ENCODE measurements around the gene HRC.
"Not testable (repeated sequence)": the region's sequence is repeated elsewhere in the genome, so short reads cannot be mapped to it uniquely, and the experiment has no call there.

HRC gene

DNA sequence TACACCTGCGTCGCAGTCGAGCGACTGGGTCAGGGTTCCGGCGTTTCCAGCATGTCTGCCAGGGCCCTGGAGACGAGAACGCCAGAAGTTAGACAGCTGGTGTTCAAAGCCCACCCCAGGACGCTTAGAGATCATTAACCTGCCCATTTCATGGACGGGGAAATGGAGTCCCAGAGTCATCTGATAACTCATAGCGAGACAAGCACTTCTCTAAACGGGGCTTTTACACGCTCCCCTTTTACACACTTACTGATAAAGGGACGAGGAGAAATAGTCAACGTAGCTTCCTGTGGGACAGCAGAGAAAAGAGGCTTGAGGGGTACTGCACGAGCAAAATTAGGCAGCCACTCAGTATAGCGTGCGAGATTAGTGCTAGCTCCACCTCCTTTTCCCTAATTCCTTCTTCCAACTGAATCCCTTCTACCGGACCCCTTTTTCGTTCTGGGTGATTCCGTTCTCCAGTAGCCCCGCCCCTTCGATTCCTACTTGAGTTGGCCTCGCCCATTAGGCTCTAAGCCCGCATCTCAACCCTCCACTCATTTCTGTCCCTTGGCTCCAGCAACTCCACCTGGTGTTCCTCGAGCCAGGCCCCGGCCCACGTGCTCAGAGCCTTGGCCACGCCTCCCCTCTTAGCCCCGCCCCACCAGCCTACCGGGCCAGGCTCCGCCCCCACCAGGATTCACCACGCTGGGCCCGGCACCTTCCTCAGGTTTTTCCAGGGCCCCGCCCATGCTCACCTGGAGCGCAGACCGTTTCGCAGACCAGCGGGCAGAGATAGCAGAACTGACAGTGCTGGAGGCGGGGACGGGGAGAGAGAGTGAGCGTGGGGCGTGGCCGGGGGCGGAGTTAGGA is 3.7 kb downstream of the HRC start:
- Mint-ChIP-seq H3K9me3 (peaks cover 4% of the 10 kb centered on the region), H3K27ac (no peak overlapping the region), H3K36me3 (ENCODE audit: low read depth) (no peaks in the 10 kb centered on the region), H3K27me3 (peaks cover 87% of the 10 kb centered on the region), H3K4me3 (no peak overlapping the region), H3K4me1 (ENCODE audit: low read depth) (peaks cover 24% of the 10 kb centered on the region)
- peak; percentile 60 for DNase-seq

DNA sequence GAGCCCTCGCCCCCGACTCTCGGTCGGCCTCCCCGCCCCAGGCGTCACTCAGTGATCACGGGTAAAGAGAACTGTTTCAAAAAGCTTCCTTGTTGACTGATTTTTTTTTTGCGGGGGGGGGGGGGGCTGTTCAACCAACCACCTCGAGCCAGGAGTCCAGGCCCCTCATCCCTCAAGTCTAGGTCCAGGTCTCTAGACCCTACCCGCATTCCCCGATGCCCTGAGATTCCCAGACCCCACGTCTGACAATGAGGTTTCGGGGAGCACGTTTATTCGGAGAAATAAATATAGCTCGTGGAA is 4.3 kb downstream of the HRC start:
- DNase-seq = no peak
- Mint-ChIP-seq H3K4me3 (no peak overlapping the region), H3K4me1 (ENCODE audit: low read depth) (peaks cover 24% of the 10 kb centered on the region), H3K36me3 (ENCODE audit: low read depth) (no peaks in the 10 kb centered on the region), H3K27ac (no peak overlapping the region), H3K9me3 (peaks cover 4% of the 10 kb centered on the region), H3K27me3 (peaks cover 89% of the 10 kb centered on the region)

DNA sequence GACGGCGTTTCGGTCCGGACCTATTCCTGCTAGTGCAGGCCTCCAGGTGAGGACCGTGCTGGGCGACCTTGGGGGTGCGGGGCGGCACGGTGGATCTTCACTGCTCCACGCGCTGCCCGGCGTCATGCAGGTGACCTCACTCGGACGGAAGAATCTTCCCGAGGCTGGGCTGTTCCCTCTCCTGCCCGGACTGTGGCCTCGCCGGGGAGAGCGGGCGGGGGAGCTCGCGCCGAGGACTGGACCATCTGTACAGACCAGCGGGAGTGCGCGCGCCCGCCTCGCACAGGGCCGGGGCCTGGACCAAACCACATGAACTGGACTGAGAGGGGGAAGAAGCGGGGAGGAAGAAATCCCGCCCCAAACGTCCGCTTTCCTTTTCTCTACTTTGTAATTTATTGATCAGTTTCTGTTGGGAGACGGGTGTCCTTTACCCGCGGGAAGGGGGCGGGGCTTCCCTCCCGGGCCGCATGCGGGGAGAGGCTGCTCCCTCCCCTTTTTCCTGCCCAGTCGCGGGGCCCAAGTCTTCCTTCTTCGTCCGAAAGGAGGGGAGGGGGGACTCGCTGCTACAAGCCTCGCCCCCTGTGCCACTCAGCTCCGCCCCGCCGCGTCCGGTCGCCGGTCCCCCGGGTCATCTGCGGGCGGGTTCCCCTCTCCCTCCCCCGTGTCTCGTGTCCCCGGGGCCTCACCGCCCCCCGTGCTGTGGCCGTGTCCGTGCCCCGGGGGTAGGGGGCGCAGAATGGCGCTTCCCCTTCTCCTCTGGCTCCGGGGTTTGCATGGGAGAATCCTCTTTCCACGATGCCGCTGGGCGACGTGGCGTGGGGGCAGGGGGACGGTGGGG is 4.9 kb downstream of the HRC start:
- Mint-ChIP-seq H3K27ac (no peak overlapping the region), H3K36me3 (ENCODE audit: low read depth) (no peaks in the 10 kb centered on the region), H3K9me3 (peaks cover 4% of the 10 kb centered on the region), H3K27me3 (peaks cover 89% of the 10 kb centered on the region), H3K4me1 (ENCODE audit: low read depth) (peaks cover 28% of the 10 kb centered on the region), H3K4me3 (peak overlapping the region; percentile 70)
- DNase-seq = peak; percentile 61

DNA sequence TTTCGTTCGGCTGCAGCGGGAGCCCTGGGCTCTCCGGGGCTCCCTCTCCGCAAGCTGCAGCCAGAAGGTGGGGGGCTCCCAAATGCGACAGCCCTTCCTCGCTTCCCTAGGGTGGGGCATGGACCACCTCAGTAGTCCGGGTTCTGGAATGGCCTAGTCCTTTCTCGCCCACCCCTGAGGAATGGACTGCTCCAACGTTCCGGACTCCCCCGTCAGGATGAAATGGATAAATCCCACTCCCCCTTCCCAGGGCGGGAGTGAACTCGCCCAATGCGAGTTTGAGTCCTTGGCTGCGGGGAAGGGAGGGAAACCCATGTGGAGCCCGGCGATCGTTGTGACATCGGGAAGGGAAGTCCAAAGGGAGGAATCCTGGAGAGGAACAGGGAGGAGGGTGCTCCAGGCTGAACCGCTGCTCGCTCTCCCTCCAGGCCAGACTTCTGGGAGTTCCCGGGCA is 5.5 kb downstream of the HRC start:
- Mint-ChIP-seq H3K27me3 (peaks cover 88% of the 10 kb centered on the region), H3K36me3 (ENCODE audit: low read depth) (no peaks in the 10 kb centered on the region), H3K27ac (no peak overlapping the region), H3K9me3 (peaks cover 4% of the 10 kb centered on the region), H3K4me1 (ENCODE audit: low read depth) (peaks cover 30% of the 10 kb centered on the region), H3K4me3 (peak overlapping the region; percentile 70)
- DNase-seq = no peak

DNA sequence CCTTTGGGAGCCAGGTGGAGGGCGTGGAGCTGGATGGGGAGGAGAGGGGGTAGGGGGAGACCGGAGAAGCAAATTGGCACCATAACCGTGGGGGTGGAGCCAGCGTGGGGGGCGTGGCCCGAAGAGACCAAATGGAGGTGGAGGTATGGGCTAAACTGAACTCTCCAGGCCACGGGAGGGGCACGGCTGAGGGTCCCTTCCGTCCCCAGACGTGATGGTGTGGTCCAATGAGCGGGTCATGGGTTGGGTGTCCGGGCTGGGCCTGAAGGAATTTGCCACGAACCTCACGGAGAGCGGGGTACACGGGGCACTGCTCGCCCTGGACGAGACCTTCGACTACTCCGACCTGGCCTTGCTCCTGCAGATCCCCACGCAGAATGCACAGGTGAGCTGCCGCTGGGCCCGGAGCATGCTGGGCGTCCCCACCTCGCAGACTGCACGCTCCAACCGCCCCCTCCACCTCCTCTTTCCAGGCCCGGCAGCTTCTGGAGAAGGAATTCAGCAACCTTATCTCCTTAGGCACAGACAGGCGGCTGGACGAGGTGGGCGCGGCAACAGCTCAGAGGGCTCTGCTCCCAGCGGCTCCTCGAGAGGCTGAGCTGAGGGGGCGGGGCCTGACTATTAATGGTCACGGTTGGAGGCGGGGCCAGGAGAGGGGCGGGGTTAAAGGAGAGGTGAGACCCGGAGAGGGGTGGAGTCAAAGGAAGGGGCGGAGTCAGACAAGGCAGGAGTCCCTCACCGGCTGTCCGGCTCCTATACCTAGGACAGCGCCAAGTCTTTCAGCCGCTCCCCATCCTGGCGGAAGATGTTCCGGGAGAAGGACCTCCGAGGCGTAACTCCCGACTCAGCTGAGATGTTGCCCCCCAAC is 6.2 kb downstream of the HRC start:
- Mint-ChIP-seq H3K4me3 (peak overlapping the region; percentile 70), H3K36me3 (ENCODE audit: low read depth) (no peaks in the 10 kb centered on the region), H3K9me3 (peaks cover 4% of the 10 kb centered on the region), H3K4me1 (ENCODE audit: low read depth) (peaks cover 30% of the 10 kb centered on the region), H3K27ac (no peak overlapping the region), H3K27me3 (peaks cover 82% of the 10 kb centered on the region)
- peak; percentile 85 for DNase-seq

DNA sequence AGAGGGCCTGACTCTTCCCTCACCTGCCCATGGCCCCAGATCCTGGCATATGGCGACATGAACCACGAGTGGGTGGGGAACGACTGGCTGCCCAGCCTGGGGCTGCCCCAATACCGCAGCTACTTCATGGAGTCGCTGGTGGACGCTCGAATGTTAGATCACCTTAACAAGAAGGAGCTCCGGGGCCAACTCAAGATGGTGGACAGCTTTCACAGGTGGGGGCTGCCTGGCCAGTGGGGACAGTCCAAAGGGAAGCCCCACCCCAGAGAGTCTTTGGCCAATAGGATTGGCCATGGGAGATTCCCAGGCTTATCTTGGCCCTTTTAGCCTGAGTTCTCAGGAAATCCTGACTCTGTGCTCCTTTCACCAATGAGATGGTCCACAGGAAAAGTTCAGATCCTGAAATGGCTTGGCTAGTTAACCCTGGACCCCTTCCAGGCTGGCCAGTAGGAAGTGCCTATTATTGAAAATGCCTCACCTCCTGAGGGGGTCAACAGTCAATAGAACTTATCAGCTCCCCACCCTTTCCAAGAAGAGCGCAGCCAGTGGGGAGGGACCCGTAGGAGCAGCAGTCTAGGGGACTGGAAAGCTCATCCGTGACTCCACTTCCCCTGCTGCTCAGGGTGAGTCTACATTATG is 7.0 kb downstream of the HRC start:
- Mint-ChIP-seq H3K9me3 (peaks cover 4% of the 10 kb centered on the region), H3K4me3 (no peak overlapping the region), H3K4me1 (ENCODE audit: low read depth) (peaks cover 31% of the 10 kb centered on the region), H3K27me3 (peaks cover 73% of the 10 kb centered on the region), H3K36me3 (ENCODE audit: low read depth) (no peaks in the 10 kb centered on the region), H3K27ac (no peak overlapping the region)
- no peak for DNase-seq

DNA sequence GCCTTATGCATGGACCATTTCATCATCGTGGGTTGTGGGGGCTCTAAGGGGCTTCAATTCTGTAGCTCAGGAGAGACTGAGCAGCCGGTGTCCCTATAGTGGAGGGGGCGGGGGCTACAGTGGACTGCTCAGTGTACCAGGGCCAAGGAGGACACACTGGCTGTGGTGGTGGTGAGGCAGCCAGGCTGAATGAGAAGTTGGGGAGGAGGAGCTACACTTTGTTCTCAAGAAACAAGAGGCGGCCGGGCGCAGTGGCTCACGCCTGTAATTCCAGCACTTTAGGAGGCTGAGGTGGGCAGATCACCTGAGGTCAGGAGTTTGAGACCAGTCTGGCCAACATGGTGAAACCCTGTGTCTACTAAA is 8.8 kb downstream of the HRC start:
- not testable (repeated sequence) for H3K9me3 Mint-ChIP-seq; DNase-seq; H3K36me3 Mint-ChIP-seq (ENCODE audit: low read depth); H3K4me3 Mint-ChIP-seq; H3K27ac Mint-ChIP-seq
- Mint-ChIP-seq H3K4me1 (ENCODE audit: low read depth) (peaks cover 34% of the 10 kb centered on the region), H3K27me3 (peaks cover 69% of the 10 kb centered on the region)

DNA sequence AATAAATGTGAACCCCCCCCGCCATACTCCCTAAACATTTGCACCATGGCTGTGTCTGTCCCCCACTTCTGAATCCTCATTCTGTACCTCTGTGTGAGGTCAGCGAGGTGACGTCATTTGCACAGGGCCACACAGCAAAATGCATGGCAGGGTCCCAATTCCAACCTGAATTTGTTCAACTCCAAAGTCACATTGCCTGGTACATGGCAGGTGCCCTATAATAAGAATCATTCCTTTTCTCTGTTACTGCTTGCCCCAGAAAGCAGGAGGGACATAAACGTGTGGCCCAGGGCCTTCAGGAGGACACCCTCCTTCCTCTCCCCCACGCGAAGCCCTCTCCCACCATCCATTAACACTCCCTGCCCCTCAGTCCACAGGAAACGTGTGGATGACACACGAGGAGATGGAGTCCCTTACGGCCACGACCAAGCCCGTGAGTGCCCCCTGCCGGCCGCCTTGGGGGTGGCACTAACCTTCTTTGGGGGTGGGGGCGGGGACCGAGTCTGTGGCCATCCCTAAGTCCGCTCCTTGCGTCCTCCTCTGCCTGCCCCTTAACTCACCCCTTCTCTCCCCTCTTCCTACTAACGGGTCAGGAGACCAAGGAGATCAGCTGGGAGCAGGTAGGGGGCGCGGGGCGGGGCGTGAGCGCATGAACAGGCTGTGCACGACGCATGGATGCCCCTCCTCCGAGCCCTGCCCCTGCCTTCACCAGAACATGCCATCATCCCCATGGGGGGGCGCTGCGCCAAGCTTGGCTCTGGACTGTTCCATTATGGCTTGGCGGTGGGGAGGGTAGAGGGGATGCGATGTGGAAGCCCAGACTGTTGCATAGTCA is 9.4 kb downstream of the HRC start:
- Mint-ChIP-seq H3K27me3 (peaks cover 64% of the 10 kb centered on the region), H3K9me3 (no peaks in the 10 kb centered on the region), H3K4me3 (peak overlapping the region; percentile 54), H3K27ac (peak overlapping the region; percentile 82), H3K4me1 (ENCODE audit: low read depth) (peaks cover 35% of the 10 kb centered on the region), H3K36me3 (ENCODE audit: low read depth) (no peaks in the 10 kb centered on the region)
- DNase-seq = peak; percentile 90

DNA sequence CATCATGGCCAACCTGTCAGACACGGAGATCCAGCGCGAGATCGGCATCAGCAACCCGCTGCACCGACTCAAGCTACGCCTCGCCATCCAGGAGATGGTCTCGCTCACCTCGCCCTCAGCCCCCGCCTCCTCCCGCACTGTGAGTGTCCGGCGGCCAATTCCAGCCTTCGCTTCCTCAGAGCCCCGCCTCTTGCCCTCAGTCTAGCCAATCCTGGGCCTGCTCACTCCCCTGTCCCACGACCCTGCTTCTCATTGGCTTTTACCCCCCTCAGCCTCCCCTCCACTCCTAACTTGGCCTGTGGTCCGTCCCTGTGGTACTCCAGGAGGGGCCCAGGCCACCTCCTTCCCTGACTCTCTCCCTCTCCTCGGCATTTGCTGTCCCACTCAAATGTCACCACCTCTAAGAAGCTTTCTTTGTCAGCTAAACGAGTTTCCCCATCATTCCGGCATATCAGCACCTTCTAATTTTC is 12.3 kb downstream of the HRC start:
- no peaks in the 10 kb centered on the region for H3K36me3 Mint-ChIP-seq (ENCODE audit: low read depth)

DNA sequence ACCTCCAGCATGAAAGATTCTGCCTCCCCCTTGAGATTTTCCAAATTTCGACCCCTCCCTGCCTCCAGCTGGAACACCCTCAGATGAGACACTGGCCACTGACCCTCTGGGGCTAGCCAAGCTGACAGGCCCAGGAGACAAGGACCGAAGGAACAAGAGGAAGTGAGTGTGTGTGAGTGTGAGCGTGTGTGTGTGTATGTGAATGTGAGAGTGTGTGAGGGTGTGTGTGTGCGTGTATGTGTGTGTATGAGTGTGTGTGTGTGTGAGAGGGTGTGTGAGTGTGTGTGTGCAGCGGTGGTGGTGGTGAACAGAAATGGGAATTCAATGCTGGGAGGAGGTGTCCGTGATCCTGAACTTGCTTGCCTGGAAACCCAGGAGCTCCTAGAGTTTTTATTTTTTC is 13.8 kb downstream of the HRC start:
- H3K27me3 Mint-ChIP-seq = peaks cover 24% of the 10 kb centered on the region
- H3K9me3 Mint-ChIP-seq = no peaks in the 10 kb centered on the region
- no peak for DNase-seq
- no peak overlapping the region for H3K27ac Mint-ChIP-seq
- H3K36me3 Mint-ChIP-seq (ENCODE audit: low read depth) = no peaks in the 10 kb centered on the region
- H3K4me3 Mint-ChIP-seq = no peak overlapping the region
- H3K4me1 Mint-ChIP-seq (ENCODE audit: low read depth) = peaks cover 18% of the 10 kb centered on the region

More for the DNA sequence above, 12.3 kb downstream of the HRC start:
- DNase-seq = peak; percentile 76
- peaks cover 38% of the 10 kb centered on the region for H3K27me3 Mint-ChIP-seq
- no peaks in the 10 kb centered on the region for H3K9me3 Mint-ChIP-seq
- peaks cover 18% of the 10 kb centered on the region for H3K4me1 Mint-ChIP-seq (ENCODE audit: low read depth)
- H3K27ac Mint-ChIP-seq = no peak overlapping the region
- H3K4me3 Mint-ChIP-seq = peak overlapping the region; percentile 75

DNA sequence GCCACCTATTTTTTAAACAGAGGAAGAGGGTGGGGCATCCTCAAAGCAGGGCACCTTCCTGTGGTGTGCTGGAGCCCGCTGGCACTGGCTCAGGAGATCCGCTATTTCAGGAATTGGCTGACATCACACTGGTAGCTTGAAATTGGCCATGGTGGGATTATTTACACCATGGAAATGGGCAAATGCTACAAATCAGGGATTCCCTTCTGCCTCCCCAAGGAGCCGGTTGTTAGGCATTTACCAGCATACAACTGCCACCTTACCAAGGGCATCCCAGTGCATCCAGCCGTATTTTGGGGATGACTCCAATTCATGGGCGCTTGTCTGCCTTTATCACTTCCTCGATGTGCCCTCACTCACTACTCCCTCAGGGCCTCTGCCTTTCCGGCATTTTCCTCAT is 14.2 kb downstream of the HRC start:
- peaks cover 20% of the 10 kb centered on the region for H3K27me3 Mint-ChIP-seq
- no peaks in the 10 kb centered on the region for H3K36me3 Mint-ChIP-seq (ENCODE audit: low read depth)
- H3K27ac Mint-ChIP-seq = no peak overlapping the region
- peaks cover 18% of the 10 kb centered on the region for H3K4me1 Mint-ChIP-seq (ENCODE audit: low read depth)
- H3K4me3 Mint-ChIP-seq = no peak overlapping the region
- no peaks in the 10 kb centered on the region for H3K9me3 Mint-ChIP-seq
- no peak for DNase-seq

DNA sequence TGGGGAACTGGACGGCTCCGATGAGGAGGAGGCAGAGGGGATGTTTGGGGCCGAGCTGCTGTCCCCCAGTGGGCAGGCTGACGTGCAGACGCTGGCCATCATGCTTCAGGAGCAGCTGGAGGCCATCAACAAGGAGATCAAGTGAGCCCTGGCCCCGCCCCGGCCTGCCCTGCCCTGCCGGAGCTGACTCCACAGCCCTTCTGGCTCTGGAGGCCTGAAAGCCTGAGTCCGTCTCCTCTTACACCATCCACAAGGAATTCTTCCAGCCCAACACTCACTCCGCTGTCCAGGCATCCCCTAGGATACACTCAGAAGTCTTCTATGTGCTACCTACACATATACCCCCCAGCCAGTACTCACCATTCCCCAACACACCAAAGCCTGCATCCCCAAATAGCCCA is 18.4 kb downstream of the HRC start:
- peaks cover 8% of the 10 kb centered on the region for H3K27me3 Mint-ChIP-seq

DNA sequence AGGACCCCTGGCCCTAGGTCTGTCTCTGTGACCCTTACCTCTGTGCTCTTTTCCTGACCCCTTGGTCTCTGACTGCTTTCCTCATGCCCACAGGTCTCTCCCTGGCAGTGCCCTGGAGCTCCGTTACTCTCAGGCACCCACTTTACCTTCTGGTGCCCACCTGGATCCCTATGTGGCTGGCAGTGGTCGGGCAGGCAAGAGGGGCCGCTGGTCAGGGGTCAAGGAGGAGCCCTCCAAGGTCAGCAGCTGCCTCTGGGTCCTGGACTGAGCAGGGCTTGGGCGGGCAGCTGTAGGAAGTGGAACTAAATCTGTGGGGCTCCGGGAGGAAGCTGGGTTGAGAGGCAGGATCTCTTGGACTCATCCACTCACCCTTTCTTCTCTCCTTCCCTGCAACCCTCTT is 19.5 kb downstream of the HRC start:
- no peak overlapping the region for H3K4me3 Mint-ChIP-seq
- peaks cover 12% of the 10 kb centered on the region for H3K4me1 Mint-ChIP-seq (ENCODE audit: low read depth)
- no peaks in the 10 kb centered on the region for H3K9me3 Mint-ChIP-seq
- H3K27me3 Mint-ChIP-seq = peaks cover 8% of the 10 kb centered on the region
- H3K27ac Mint-ChIP-seq = no peak overlapping the region
- DNase-seq = no peak
- no peaks in the 10 kb centered on the region for H3K36me3 Mint-ChIP-seq (ENCODE audit: low read depth)

More for the DNA sequence above, 18.4 kb downstream of the HRC start:
- H3K4me3 Mint-ChIP-seq = no peak overlapping the region
- no peaks in the 10 kb centered on the region for H3K9me3 Mint-ChIP-seq
- DNase-seq = no peak
- H3K27ac Mint-ChIP-seq = no peak overlapping the region
- no peaks in the 10 kb centered on the region for H3K36me3 Mint-ChIP-seq (ENCODE audit: low read depth)
- H3K4me1 Mint-ChIP-seq (ENCODE audit: low read depth) = peaks cover 16% of the 10 kb centered on the region

Measured in activated T-cell treated with anti-CD3 and anti-CD28 coated beads, Interleukin-2, amount 50 U/mL, for 24 hours (primary cell).